Measurements from ENCODE around the gene FAM136A.
A peak's percentile ranks its signal among the peaks of the same experiment; 100 is the strongest.

Gene FAM136A

GRCh38 chr2:70301344-70302194 is at the start of gene FAM136A:
TSS of gene FAM136A (minus strand) at chr2:70302067. CDS start at chr2:70302011, 56 bp downstream.
- DNase-seq (ENCODE audit: low read depth) = peak; percentile 96
- H3K9ac ChIP-seq (ENCODE audit: low read length) = peak within 1 kb of the TSS; percentile 96
- H3K9me3 ChIP-seq (ENCODE audit: control insufficient read depth, low read length) = no peaks in the 10 kb centered on the region
- H3K27me3 ChIP-seq (replicated peaks; ENCODE audit: control insufficient read depth, insufficient read depth, low read length) = no peaks in the 10 kb centered on the region
- H3K36me3 ChIP-seq (ENCODE audit: control insufficient read depth, insufficient read depth, low read length, severe bottlenecking) = peaks cover 18% of the 10 kb centered on the region
- peak within 1 kb of the TSS; percentile 95 for H3K4me3 ChIP-seq (ENCODE audit: low read length)
- peaks cover 5% of the 10 kb centered on the region for H3K4me1 ChIP-seq (ENCODE audit: control insufficient read depth, insufficient read depth, low read length)

- Histone ChIP-seq H3K27me3 (replicated peaks; ENCODE audit: control insufficient read depth, insufficient read depth, low read length) (no peaks in the 10 kb centered on the region), H3K9ac (ENCODE audit: low read length) (no peak overlapping the region), H3K36me3 (ENCODE audit: control insufficient read depth, insufficient read depth, low read length, severe bottlenecking) (no peaks in the 10 kb centered on the region), H3K4me1 (ENCODE audit: control insufficient read depth, insufficient read depth, low read length) (peaks cover 6% of the 10 kb centered on the region), H3K9me3 (ENCODE audit: control insufficient read depth, low read length) (no peaks in the 10 kb centered on the region), H3K4me3 (ENCODE audit: low read length) (no peak overlapping the region)
- DNase-seq (ENCODE audit: low read depth) = no peak
Measured at GRCh38 chr2:70349921-70350685, 48.2 kb upstream of the FAM136A start.

- H3K4me1 ChIP-seq (ENCODE audit: control insufficient read depth, insufficient read depth, low read length) = no peaks in the 10 kb centered on the region
- no peaks in the 10 kb centered on the region for H3K36me3 ChIP-seq (ENCODE audit: control insufficient read depth, insufficient read depth, low read length, severe bottlenecking)
- H3K4me3 ChIP-seq (ENCODE audit: low read length) = no peak overlapping the region
- DNase-seq (ENCODE audit: low read depth) = no peak
- H3K9ac ChIP-seq (ENCODE audit: low read length) = no peak overlapping the region
- H3K27me3 ChIP-seq (replicated peaks; ENCODE audit: control insufficient read depth, insufficient read depth, low read length) = no peaks in the 10 kb centered on the region
- H3K9me3 ChIP-seq (ENCODE audit: control insufficient read depth, low read length) = no peaks in the 10 kb centered on the region
Measured at GRCh38 chr2:70347831-70348230, 46.0 kb upstream of the FAM136A start.

GRCh38 chr2:70344195-70344594 is 42.3 kb upstream of the FAM136A start:
- Histone ChIP-seq H3K9ac (ENCODE audit: low read length) (no peak overlapping the region), H3K36me3 (ENCODE audit: control insufficient read depth, insufficient read depth, low read length, severe bottlenecking) (no peaks in the 10 kb centered on the region), H3K9me3 (ENCODE audit: control insufficient read depth, low read length) (no peaks in the 10 kb centered on the region), H3K27me3 (replicated peaks; ENCODE audit: control insufficient read depth, insufficient read depth, low read length) (no peaks in the 10 kb centered on the region), H3K4me1 (ENCODE audit: control insufficient read depth, insufficient read depth, low read length) (no peaks in the 10 kb centered on the region), H3K4me3 (ENCODE audit: low read length) (no peak overlapping the region)
- no peak for DNase-seq (ENCODE audit: low read depth)

GRCh38 chr2:70341477-70341765 is 39.6 kb upstream of the FAM136A start:
- Histone ChIP-seq H3K27me3 (replicated peaks; ENCODE audit: control insufficient read depth, insufficient read depth, low read length) (no peaks in the 10 kb centered on the region), H3K4me1 (ENCODE audit: control insufficient read depth, insufficient read depth, low read length) (no peaks in the 10 kb centered on the region), H3K9ac (ENCODE audit: low read length) (no peak overlapping the region), H3K36me3 (ENCODE audit: control insufficient read depth, insufficient read depth, low read length, severe bottlenecking) (no peaks in the 10 kb centered on the region), H3K9me3 (ENCODE audit: control insufficient read depth, low read length) (no peaks in the 10 kb centered on the region), H3K4me3 (ENCODE audit: low read length) (no peak overlapping the region)
- DNase-seq (ENCODE audit: low read depth) = no peak

GRCh38 chr2:70340761-70341476 is 39.1 kb upstream of the FAM136A start:
- Histone ChIP-seq H3K27me3 (replicated peaks; ENCODE audit: control insufficient read depth, insufficient read depth, low read length) (no peaks in the 10 kb centered on the region), H3K4me3 (ENCODE audit: low read length) (no peak overlapping the region), H3K36me3 (ENCODE audit: control insufficient read depth, insufficient read depth, low read length, severe bottlenecking) (no peaks in the 10 kb centered on the region), H3K4me1 (ENCODE audit: control insufficient read depth, insufficient read depth, low read length) (no peaks in the 10 kb centered on the region), H3K9ac (ENCODE audit: low read length) (no peak overlapping the region), H3K9me3 (ENCODE audit: control insufficient read depth, low read length) (no peaks in the 10 kb centered on the region)
- DNase-seq (ENCODE audit: low read depth) = peak; percentile 51

- no peak for DNase-seq (ENCODE audit: low read depth)
Measured at GRCh38 chr2:70340075-70340474, 38.2 kb upstream of the FAM136A start.

GRCh38 chr2:70336552-70336951 is 34.7 kb upstream of the FAM136A start:
- H3K9ac ChIP-seq (ENCODE audit: low read length) = no peak overlapping the region
- H3K27me3 ChIP-seq (replicated peaks; ENCODE audit: control insufficient read depth, insufficient read depth, low read length) = no peaks in the 10 kb centered on the region
- H3K36me3 ChIP-seq (ENCODE audit: control insufficient read depth, insufficient read depth, low read length, severe bottlenecking) = no peaks in the 10 kb centered on the region
- H3K4me3 ChIP-seq (ENCODE audit: low read length) = no peak overlapping the region
- no peak for DNase-seq (ENCODE audit: low read depth)
- no peaks in the 10 kb centered on the region for H3K9me3 ChIP-seq (ENCODE audit: control insufficient read depth, low read length)
- H3K4me1 ChIP-seq (ENCODE audit: control insufficient read depth, insufficient read depth, low read length) = no peaks in the 10 kb centered on the region

More at GRCh38 chr2:70340075-70340474, 38.2 kb upstream of the FAM136A start:
- H3K4me1 ChIP-seq (ENCODE audit: control insufficient read depth, insufficient read depth, low read length) = no peaks in the 10 kb centered on the region
- H3K36me3 ChIP-seq (ENCODE audit: control insufficient read depth, insufficient read depth, low read length, severe bottlenecking) = no peaks in the 10 kb centered on the region
- no peaks in the 10 kb centered on the region for H3K27me3 ChIP-seq (replicated peaks; ENCODE audit: control insufficient read depth, insufficient read depth, low read length)
- no peak overlapping the region for H3K9ac ChIP-seq (ENCODE audit: low read length)
- H3K9me3 ChIP-seq (ENCODE audit: control insufficient read depth, low read length) = no peaks in the 10 kb centered on the region
- no peak overlapping the region for H3K4me3 ChIP-seq (ENCODE audit: low read length)

GRCh38 chr2:70331012-70331411 is 29.1 kb upstream of the FAM136A start:
- Histone ChIP-seq H3K36me3 (ENCODE audit: control insufficient read depth, insufficient read depth, low read length, severe bottlenecking) (no peaks in the 10 kb centered on the region), H3K4me3 (ENCODE audit: low read length) (no peak overlapping the region), H3K4me1 (ENCODE audit: control insufficient read depth, insufficient read depth, low read length) (no peaks in the 10 kb centered on the region), H3K27me3 (replicated peaks; ENCODE audit: control insufficient read depth, insufficient read depth, low read length) (peaks cover 11% of the 10 kb centered on the region), H3K9ac (ENCODE audit: low read length) (no peak overlapping the region), H3K9me3 (ENCODE audit: control insufficient read depth, low read length) (no peaks in the 10 kb centered on the region)
- DNase-seq (ENCODE audit: low read depth) = no peak

- H3K9ac ChIP-seq (ENCODE audit: low read length) = no peak overlapping the region
- H3K36me3 ChIP-seq (ENCODE audit: control insufficient read depth, insufficient read depth, low read length, severe bottlenecking) = no peaks in the 10 kb centered on the region
- H3K9me3 ChIP-seq (ENCODE audit: control insufficient read depth, low read length) = no peaks in the 10 kb centered on the region
- peaks cover 11% of the 10 kb centered on the region for H3K27me3 ChIP-seq (replicated peaks; ENCODE audit: control insufficient read depth, insufficient read depth, low read length)
- H3K4me3 ChIP-seq (ENCODE audit: low read length) = no peak overlapping the region
- DNase-seq (ENCODE audit: low read depth) = no peak
- no peaks in the 10 kb centered on the region for H3K4me1 ChIP-seq (ENCODE audit: control insufficient read depth, insufficient read depth, low read length)
Measured at GRCh38 chr2:70330476-70330875, 28.6 kb upstream of the FAM136A start.

GRCh38 chr2:70328921-70329561 is 27.2 kb upstream of the FAM136A start:
- Histone ChIP-seq H3K4me1 (ENCODE audit: control insufficient read depth, insufficient read depth, low read length) (no peaks in the 10 kb centered on the region), H3K9me3 (ENCODE audit: control insufficient read depth, low read length) (no peaks in the 10 kb centered on the region), H3K9ac (ENCODE audit: low read length) (no peak overlapping the region), H3K4me3 (ENCODE audit: low read length) (no peak overlapping the region), H3K27me3 (replicated peaks; ENCODE audit: control insufficient read depth, insufficient read depth, low read length) (peaks cover 11% of the 10 kb centered on the region), H3K36me3 (ENCODE audit: control insufficient read depth, insufficient read depth, low read length, severe bottlenecking) (no peaks in the 10 kb centered on the region)
- peak; percentile 2 for DNase-seq (ENCODE audit: low read depth)

Data from adipocyte (in vitro differentiated cells).